ENCODE data around the gene KRT2. TPM values are rescaled to one million over a fixed set of nuclear protein-coding genes. Genes with fewer than 3 reads are reported as not detected.
A peak's percentile ranks its signal among the peaks of the same experiment; 100 is the strongest.

KRT2 gene
- total and polyA plus RNA-seq, 2 of the 8 experiments (the other 6 are each of a cell fraction or from before 2014, with no cell fraction given): not detected

DNA sequence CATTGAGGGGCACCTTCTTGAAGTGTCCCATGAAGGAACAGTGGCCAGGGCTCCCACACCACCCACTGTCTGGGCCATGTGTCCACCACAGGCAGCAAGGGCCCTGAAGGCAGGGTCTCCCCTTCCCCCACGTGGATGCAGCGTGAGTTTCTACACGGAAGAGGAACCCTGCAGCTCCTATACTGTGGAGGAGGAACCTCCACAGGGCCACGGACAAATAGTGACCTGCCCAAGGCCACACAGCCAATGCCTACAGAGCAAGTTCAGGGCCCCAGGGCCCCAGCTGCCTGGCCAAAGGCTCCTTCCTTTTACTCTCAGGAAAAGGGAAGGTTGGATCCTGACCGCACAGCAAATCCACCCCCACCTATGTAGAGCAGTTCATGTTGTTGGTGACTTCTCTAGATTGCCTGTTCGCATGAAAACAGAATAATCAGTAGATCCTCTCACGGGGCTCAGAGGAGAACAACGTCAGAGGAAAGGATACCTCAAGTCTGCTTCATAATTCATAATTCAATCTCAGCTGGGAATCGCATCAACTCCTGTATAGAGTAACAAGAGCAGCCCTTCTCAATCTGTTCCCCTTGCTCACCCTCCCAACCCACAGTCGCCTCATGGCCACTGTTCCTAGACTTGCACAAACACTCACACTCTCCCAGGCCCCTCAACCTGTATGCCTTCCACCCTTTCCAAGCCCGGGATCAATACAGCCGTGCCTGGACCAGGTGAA is 22.6 kb downstream of the KRT2 start:
- no peak overlapping the region for H3K4ac ChIP-seq (replicated peaks; ENCODE audit: insufficient read length, low read depth, low read length)
- H3K9me3 ChIP-seq (ENCODE audit: insufficient read depth in 2 of 2, low read depth in 1 of 2, low read length in 1 of 2): no peaks in the 10 kb centered on the region
- H3K14ac ChIP-seq (ENCODE audit: insufficient read length): no peak overlapping the region
- H4K20me1 ChIP-seq (replicated peaks in 1 of 2; ENCODE audit: control insufficient read depth in 1 of 2, insufficient read depth in 2 of 2, low read length in 2 of 2): no peaks in the 10 kb centered on the region
- no peak overlapping the region for H4K91ac ChIP-seq (replicated peaks; ENCODE audit: insufficient read length, low read length)
- no peak overlapping the region for H2BK5ac ChIP-seq (ENCODE audit: low read depth, low read length)
- WGBS, 2 experiments (ENCODE audit: extremely low coverage in 1 of 2, insufficient coverage in 1 of 2, insufficient read length in 1 of 2, insufficient replicate concordance in 2 of 2, low coverage in 1 of 2, low lambda C conversion rate in 2 of 2, missing lambda C conversion rate in 1 of 2): 85% methylated on average over 12 of the region's 12 CpGs; no CpG with 5 or more reads in 1 of the 2 experiments
- no peak overlapping the region for H3K56ac ChIP-seq (replicated peaks; ENCODE audit: insufficient read length, low read depth, low read length)
- H3K4me2 ChIP-seq (ENCODE audit: insufficient read depth in 1 of 2, low read depth in 2 of 2, low read length in 2 of 2): no peak overlapping the region
- no peak overlapping the region for H2BK15ac ChIP-seq (ENCODE audit: low read length)
- H3K79me1 ChIP-seq (ENCODE audit: low read depth, low read length): no peaks in the 10 kb centered on the region; the same call in 1 of the 2 replicates
- ChIA-PET POLR2A (ENCODE audit: partially characterized antibody) (interaction anchor here (0.5 to 0.6 kb wide), 2 partner anchors 243 to 394 kb away, joined by 3 read pairs; no protein-coding TSS in a partner anchor), CTCF (ENCODE audit: partially characterized antibody) (interaction anchor here (0.9 to 1.7 kb wide), 3 partner anchors 18 to 241 kb away, joined by 3 to 6 read pairs (median 3); no protein-coding TSS in a partner anchor)
- no peaks in the 10 kb centered on the region; a peak in 2 of 7 replicates for H3K27me3 ChIP-seq (replicated peaks in 1 of 4; ENCODE audit: control insufficient read depth in 3 of 4, extremely low read depth in 1 of 4, insufficient read depth in 3 of 4, low read length in 3 of 4)
- H2BK12ac ChIP-seq (ENCODE audit: low read depth, low read length): no peak overlapping the region
- FAIRE-seq (no peak), DNase-seq (ENCODE audit: low read depth in 1 of 2, low spot score in 2 of 2) (peak in 1 of 2 experiments; percentile 22)
- no peak overlapping the region for H3K23ac ChIP-seq (ENCODE audit: insufficient read length)
- no peaks in the 10 kb centered on the region for H3K36me3 ChIP-seq (ENCODE audit: control insufficient read depth in 2 of 4, insufficient read depth in 4 of 4, low read length in 3 of 4)
- H4K8ac ChIP-seq (ENCODE audit: extremely low read depth, insufficient read depth, low read length): no peak overlapping the region
- H4K5ac ChIP-seq (ENCODE audit: insufficient read length, low read depth, low read length): no peak overlapping the region
- no peak overlapping the region for H2BK120ac ChIP-seq (replicated peaks; ENCODE audit: low read depth, low read length)
- no peak overlapping the region for H2AK5ac ChIP-seq (ENCODE audit: low read depth, low read length)
- H3K4me1 ChIP-seq (replicated peaks in 1 of 4; ENCODE audit: control insufficient read depth in 3 of 4, insufficient read depth in 4 of 4, low read length in 3 of 4): no peaks in the 10 kb centered on the region
- no peak overlapping the region for H3K27ac ChIP-seq (ENCODE audit: low read depth, low read length)
- H3K23me2 ChIP-seq (ENCODE audit: low read depth, low read length): no peaks in the 10 kb centered on the region
- no peak overlapping the region for H3K4me3 ChIP-seq (ENCODE audit: extremely low read depth in 1 of 4, insufficient read depth in 2 of 4, low read depth in 3 of 4, low read length in 4 of 4)
- no peak overlapping the region for H2AFZ ChIP-seq (ENCODE audit: low read length)
- H3K18ac ChIP-seq (ENCODE audit: extremely low read depth, low read length): no peak overlapping the region
- no peaks in the 10 kb centered on the region for H3K79me2 ChIP-seq (ENCODE audit: control insufficient read depth in 1 of 2, insufficient read depth in 2 of 2, low read length in 2 of 2)
- no peak overlapping the region for H2BK20ac ChIP-seq (ENCODE audit: low read length)
- H3K9ac ChIP-seq (replicated peaks in 1 of 4; ENCODE audit: extremely low read depth in 1 of 4, low read depth in 3 of 4, low read length in 3 of 4): no peak overlapping the region
- TF ChIP-seq EP300 (IDR thresholded peaks at IDR 0.05; ENCODE audit: borderline replicate concordance in 1 of 2, low read depth in 2 of 2, low read length in 2 of 2) (no peak), SP1 (IDR thresholded peaks at IDR 0.05; ENCODE audit: low read depth, low read length) (no peak), ASH2L (IDR thresholded peaks at IDR 0.05; ENCODE audit: low read length) (no peak), TEAD4 (IDR thresholded peaks at IDR 0.05; ENCODE audit: low read depth, low read length) (no peak), KDM5A (IDR thresholded peaks at IDR 0.05; ENCODE audit: low read length) (no peak)
